NCI-H2227 treated with DMSO at 0.1 percent for 48 hours (cell line): ENCODE data around the gene MAS1.

Source experiments
- DNase-seq: peaks from one replicate; lab custom pipeline; 2025; lab: John Stamatoyannopoulos, UW

Gene MAS1

DNA sequence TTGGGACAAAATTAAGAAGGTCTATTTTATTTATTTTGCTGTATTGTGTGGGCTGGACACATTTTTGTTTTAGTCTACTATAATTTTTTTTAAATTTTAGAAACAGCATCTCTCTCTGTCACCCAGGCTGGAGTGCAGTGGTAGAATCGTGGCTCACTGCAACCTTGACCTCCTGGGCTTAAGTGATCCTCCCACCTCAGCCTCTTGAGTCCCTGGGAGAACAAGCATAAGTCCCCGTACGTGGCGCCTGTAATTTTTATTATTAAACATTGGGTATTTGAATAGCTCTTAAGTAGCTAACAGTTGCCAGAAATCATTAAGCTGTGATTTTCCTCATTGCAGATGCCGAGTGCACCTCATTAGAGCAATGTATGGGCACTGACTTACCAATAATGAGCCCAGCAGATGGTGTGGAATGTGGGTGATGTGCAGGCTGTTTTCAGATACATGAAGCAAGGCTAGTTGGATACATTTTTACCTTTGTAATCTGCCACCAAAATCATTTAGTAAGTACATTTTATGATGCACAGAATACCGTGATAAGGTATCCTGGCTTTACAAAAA lies 10.3 kb upstream of the MAS1 start:
- no peak for DNase-seq

DNA sequence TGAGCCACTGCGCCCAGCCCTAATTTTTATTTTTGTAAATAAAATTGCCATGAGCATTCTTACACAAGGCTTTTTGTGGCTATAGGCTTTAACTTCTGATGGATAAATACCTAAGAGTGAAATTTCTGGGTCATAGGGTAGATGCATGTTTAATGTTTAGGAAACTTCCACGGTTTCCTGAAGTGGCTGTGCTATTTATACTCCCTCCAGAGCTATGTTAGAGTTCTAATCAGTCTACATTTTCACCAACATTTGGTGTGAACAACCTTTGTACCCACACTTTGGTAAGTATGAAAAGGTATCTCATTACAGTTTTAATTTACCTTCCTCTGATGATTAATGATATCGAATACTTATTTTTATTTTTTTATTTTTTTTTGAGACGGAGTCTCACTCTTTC lies 6.1 kb upstream of the MAS1 start:
- no peak for DNase-seq

DNA sequence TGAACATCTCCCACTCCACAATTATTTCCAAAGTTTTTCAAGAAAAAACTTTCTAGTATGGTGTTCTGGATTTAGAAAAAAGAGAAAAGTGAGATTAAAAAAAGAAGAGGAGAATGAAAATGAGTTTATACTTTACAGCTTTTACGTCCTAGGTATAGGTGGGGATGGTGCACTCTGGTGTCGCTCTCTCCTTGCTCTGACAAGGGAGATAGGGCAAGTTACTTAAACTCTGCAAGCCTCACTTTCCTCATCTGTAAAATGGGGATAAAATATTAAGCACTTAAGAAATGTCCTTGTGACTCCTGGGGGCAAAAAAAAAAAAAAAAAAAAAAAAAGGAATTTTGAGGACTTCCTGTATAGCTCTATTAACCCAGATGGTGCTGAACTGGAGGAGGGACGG lies 4.5 kb upstream of the MAS1 start:
- DNase-seq = no peak

DNA sequence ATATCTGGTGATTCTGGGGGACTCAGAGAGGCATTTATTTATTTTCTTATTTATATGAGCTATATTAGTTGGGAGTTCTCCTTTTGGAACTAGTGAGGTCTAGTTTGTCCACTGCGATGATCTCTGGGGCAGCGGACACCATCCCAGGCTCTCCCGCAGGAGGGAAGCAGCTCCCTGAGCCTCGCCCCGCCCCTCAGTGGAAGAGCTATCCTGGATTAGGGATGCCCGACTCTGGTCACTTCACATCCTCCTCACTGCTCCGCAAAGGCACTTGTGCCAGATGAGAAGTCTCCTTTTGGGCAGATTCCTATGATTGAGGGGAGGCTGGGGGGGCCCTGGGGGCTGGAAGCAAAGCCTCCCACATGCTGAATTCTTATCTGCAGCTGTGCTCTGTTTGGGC lies 3.6 kb upstream of the MAS1 start:
- DNase-seq = no peak

DNA sequence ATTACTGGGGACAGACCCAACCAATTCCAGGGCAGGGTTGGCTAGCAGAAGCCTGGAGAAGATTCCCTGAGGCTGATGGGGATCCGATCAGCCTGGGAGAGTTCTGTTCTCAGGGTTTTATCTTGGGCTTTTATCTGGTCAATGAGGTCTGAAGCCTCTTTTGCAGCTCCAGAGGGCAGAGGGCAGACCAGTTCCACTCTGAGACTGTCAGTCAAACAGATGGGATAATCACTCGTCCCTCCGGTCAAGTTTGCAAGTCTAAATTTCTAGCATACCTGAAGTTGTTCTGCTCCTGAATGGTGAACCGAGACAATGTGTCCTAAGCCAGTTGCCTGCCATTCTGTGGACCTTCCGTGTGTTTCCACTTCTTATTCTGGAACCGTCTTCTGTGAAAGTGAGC lies 3.0 kb upstream of the MAS1 start:
- DNase-seq = no peak

DNA sequence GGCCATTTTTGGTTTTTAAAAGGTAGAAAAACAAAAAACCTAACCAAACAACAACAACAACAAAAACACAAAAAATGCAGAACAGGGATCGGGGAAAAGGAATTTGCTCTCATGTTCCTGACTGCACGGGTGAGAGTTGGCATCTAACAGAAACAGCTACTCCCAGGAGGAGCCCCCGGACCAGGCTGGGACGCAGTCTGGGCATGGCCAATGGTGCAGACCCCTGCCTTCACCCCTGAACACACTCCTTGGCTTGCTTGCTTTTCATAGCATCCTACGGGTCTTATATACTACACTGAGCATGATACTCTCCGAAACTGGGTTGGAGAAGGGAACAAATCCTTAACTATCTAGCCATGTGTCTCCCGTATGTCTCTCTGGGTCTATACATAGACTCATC lies 587 bp upstream of the MAS1 start:
- no peak for DNase-seq

DNA sequence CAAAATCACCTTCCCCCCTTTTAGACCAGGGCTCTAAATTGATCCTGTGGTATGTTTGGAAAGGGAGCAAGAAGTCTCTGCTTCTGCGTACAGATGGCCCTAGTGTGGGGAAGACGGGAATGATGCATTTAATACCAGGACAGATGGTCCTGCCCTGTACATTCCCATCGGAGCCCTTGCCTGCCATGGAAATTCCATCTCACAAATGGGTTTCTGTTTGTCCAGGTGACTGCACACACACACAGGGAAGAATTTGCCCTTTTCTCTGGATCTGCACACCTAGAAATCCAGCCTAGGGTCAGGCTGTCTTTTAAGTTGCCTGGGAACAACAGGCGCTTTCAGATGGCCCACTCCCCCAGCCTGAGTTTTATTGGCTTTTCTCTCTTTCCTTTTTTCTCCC lies 1.3 kb downstream of the MAS1 start:
- no peak for DNase-seq

DNA sequence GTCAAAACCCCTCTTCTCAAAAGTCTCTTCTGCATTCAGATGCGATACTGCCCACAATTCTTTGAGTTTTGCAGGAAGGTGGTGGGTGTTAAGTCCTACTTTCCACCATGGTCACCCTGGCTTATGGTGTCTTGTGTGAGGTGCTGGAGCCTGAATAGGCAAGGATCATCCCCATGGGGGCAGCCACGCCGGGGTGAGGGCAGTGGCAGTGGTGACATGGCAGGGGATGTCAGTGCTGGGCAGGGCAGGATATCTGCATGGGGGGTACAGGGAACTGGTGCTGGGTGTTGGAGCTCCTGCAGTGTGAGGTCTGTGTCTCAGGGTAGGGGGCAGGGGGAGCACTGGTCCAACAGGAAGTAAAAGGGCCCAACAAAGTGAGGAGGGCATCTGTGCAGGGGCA lies 2.3 kb downstream of the MAS1 start:
- no peak for DNase-seq

DNA sequence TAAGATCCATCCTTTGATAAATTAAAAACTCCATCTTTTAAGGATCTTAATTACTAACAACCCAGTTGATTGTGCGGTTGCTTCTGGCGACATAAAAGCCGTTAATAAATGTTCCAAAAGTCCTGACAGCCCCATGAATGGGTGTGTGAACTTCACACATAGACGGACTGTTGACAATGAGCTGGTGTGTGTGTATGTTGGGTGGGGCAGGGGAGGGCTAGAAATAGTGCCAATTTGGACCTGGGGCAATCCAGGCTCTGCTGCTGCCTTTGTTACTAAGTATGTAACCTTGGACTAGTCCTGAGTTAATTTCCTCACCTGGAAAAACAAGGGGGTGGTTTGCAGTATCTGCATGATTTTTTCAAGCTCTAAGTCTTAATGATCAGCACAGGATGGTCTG lies 4.2 kb downstream of the MAS1 start:
- DNase-seq = no peak

DNA sequence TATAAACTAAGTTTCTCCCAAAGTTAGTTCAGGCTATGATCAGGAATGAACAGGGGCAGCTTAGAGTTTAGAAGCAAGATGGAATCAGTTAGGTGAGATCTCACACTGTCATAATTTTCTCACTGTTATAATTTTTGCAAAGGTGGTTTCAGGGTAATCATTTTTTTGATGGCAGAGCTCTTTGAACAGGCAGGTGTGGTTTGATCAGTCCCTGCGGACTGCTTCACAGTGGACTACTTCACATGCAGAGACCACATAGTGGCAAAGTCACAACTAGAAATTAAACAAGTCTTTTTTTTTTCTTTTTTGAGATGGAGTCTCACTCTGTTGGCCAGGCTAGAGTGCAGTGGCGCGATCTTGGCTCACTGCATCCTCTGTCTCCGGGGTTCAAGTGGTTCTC lies 6.8 kb downstream of the MAS1 start:
- DNase-seq = no peak

DNA sequence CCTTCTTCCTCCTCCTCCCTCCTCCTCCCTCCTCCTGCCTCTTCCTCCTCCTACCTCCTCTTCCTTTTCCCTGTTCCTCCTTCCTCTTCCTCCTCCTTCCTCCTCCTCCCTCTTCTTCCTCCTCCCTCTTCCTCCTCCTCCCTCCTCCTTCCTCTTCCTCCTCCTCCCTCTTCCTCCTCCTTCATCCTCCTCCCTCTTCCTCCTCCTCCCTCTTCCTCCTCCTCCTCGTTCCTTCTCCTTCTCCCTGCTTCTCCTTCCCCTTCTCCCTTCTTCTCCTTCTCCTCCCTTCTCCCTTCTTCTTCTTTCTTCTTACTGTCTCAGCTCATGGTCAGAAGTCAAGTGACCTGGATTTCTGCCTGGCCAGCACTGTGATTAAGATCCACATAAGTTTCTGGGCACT lies 7.7 kb downstream of the MAS1 start:
- no peak for DNase-seq

DNA sequence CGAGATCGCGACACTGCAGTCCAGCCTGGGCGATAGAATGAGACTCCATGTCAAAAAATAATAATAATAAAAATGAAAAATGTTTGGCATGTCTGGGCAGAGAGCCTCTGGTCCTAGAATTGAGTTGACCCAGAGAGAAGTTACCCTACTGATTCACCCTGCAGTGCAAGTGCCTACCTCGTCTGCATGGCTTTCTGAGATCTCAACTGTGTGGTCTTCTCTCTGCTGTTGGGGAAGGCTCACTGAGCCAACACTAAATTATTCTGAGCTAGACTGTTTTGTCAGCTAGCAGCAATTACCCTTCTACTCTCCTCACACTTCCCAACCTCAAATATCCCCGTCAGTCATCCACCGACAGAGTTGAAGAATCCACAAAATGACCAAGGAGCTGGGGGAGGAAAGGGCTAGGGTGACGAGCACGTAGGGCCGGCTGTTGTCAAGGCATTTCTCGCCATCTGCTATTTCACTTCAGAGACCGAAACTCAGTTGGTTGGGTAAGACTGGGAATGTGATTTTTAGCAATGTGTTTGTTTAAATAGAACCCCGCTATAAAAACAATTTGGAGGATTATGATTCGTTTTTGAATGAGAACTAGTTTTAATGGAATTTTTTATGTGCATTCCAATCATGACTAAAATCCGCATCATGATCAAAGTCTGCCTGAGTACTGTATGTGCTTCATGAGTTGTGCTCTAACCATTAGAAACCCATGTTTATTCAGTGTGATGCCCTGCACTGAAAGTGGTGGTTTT lies 9.4 kb downstream of the MAS1 start:
- DNase-seq = no peak

DNA sequence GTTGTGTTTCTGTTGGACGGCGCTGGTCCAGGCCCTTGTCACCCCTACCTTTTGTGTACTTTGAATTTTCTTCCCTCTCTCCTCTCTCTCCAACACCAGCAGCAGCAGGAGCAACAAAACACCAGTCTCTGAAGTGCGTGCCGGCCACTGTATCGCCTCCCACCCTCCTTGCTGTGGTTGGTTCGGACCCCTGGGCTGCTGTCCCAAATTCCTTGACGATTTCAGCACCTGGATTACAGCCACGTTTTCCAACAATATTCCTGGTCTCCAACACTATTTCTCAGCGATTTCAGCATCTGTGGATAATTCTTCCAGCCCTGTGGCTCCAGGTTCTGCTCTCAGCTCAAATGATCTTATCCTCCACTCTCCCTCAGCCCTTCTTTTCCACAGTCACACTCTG lies 11.8 kb downstream of the MAS1 start:
- no peak for DNase-seq

DNA sequence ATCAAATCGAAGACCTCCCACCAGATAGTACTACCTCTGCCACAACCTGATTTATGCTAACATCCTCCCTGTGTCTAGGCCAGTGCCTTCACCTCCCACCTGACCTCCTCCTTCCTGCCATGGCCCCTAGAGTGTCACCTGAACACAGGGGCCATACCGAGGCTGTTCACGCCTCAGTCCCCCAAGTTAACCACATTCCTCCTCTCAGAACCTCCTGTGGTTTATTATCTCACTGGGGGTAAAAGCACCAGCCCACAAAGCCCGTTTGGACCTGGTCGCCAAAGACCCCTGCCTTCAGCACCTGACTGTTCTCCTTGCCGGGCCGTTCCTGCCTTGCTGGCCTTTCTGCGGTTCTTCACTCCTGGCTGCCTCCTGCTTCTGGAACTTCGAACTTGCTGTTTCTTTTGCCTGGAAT lies 13.7 kb downstream of the MAS1 start:
- DNase-seq = no peak

DNA sequence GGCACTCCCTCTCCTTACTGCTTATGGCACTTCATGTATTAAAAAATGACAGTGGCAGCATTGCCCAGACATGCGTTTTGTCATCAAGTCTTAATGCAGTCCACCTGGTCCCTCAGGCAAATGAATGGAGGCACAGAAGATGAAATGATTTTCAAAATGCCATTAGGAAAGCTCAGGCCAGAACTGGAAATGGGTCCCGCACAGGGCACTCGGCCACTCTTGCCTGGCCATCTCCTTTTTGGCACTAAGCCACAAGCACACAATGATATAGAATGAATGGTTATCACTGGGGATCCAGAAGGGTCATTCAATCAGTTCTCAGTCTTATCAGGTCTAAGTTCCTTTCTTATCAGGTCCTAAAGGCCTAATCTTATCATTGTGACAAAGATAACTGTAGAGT lies 15.6 kb downstream of the MAS1 start:
- no peak for DNase-seq

DNA sequence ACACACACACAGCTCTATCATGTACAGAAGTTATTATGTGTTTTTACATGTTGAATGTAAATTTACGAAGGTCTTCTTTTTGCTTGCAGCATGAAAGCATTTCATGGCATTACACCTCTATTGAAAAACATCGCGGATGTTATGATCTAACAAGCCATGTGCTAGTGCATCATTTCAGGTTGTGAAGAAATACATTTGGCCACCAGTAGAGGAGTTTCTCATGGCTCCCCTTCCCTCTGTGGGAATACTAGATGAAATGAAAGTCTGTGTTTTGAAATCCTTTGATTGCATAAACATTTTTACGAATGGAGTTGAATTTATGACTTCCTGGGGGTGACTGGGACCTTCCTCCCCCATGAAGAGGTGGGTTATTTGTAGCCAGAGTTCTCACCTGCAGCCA lies 17.7 kb downstream of the MAS1 start:
- DNase-seq = no peak

DNA sequence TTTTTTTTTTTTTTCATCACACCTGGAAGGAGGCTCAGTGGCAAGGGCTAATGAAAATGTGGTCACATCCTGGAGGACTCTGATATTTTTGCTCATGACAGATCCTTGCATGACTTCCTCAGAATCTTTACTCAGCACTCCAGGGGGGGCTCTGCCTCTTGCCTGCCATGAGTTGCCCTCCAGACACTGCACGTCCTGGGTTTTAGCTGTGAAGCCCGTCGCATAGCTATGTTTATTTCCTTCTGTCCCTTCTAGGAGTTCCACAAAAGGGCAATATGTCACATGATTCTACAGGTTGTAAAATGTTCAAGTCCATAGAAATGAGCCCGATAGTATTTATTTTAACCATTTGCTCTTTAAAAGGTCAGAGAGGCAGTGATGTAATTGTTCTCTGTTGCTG lies 18.2 kb downstream of the MAS1 start:
- DNase-seq = no peak

DNA sequence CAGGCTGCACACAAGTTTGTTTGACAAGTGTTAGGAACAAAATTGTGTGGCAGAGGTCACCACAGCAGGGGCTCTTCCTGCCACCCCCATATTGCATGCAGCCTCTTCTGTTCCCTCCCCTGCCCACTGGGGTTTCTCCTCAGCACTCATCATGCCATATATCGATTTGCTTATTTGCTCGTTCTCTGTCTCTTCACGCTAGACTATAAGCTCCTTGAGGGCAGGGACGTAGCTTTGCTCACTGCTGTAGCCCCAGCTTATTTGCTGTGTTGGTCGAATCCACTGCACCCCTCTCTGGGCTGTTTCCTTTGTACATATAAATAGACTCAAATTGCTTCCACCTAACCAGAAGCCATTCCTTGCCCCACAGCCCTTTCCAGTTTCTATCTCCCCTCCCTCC lies 19.6 kb downstream of the MAS1 start:
- no peak for DNase-seq

DNA sequence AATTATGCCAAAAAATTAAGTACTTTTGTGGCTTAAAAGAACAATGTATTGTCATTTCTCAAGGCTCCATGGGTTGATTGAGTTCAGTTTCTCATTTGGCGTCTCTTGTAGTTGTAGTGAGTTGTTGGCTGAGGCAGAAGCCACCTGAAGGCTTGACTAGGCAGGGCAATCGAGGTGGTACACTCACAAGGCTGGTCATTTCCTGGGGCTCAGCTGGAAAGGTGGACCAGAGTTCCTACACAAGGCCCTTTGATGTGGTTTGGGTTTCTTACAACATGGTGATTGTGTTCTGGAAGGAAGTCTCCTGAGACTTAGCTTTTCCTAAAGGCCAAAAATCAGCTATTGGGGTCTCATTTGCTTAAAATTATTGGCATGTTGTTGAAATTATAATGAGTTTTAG lies 22.6 kb downstream of the MAS1 start:
- no peak for DNase-seq

DNA sequence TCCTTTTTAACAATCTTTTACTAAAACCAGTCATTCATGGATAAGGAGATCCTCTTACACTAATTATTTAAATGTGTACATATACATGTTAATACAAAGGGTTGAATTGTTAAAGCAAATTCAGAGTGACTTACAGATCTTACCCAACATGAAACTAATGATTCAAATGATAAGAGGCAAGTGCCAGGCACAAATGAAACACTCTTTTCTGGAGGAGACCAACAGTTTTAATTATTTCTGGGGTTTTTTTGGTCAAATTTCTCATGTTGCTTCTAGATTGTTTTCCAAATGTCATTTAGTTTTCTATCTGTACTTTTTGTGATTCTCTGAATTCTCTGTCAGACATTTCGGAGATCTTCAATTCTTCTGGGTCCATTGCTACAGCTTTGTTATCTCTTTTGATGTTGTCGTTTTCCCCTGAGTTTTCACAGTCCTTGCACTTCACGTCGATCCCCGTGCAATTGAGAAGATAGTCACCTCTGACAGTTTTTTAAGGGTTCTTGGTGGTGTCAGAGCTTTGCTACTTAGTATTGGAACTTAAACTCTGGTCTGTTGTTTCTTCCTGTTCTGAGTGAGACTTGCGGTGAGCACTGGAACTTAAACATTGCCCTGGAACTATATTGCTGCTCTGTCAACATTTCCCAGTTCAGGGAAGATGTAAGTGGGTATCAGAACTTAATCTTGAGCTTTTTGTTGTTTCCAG lies 23.2 kb downstream of the MAS1 start:
- DNase-seq = no peak

DNA sequence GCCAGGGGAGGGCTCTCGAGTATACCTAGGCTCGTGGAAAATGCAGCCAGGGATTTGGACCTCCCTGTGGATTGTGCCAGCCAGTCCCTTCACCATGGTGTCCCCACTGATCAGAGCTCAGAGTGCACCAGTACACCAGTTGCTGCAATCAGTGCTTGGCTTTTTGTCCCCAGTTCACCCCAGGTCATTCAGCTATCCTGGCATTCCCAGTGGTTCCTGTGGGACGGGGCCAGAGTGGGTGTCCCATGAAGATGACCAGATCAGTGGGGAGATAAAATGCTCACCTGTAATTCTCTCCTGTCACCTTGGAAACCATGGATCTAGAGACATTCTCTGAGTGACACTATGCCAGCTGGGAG lies 23.8 kb downstream of the MAS1 start:
- no peak for DNase-seq

DNA sequence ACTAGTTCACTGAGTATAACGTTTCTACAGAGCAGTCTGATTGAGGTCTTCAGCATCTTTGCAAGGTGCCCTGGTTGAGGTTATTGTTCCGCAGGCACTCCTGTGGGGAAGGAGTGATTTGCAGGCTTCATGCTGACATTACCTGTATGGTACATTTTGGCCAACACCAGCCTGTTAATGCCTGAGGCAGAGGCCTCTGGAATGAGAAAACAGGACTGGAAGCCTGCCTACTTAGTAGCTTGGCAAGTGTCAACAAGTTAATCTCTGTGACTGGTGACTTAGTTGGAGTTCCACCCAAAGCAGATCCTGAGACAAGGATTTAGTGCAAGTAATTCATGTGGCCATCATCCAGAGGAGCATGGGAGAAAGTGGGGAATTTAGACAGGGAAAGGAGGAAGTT lies 24.6 kb downstream of the MAS1 start:
- no peak for DNase-seq

DNA sequence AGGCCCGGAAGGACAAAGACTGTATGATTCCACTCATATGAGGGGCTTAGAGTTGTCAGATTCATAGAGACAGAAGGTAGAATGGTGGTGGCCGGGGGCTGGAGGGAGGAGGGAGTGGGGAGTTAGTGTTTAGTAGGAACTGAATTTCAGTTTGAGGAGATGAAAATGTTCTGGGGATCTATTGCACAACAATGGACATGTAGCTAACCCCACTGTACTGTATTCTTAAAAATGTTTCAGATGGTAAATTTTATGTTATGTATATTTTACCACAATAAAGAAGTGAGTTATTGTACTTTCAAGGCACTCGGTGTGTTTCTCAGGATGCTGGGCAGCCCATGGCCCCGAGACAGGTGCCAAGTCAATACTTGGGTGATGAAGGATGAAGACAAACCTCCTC lies 25.4 kb downstream of the MAS1 start:
- no peak for DNase-seq

DNA sequence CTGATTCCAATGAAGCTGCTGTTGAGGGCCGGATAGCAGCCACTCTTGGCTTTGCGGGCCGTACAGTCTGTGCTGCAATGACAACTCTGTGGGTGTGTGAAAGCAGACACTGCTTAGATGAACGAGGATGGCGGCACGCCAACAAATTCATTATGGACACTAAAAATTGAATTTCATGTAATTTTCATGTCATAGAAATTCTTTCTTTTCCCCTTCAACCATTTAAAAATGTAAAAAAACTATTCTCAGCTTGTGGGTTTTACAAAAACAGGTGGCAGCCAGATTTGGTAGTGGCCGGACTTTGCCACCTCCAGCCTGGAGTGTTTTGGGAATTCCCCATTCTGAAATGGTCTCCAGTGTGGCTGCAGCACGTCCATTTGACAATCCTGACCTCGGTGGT lies 26.0 kb downstream of the MAS1 start:
- DNase-seq = no peak
